Neuronal stem cell (in vitro differentiated cells): ENCODE data around the gene TIGD1.

Experiments
- DNase-seq: peaks from one replicate; pipeline ENCODE4 v3.0.0-alpha.2; 2013; ENCODE audit warnings: low spot score
- H2AFZ ChIP-seq: one replicate; pipeline ENCODE4 v1.6.1; 2013; ENCODE audit warnings: mild to moderate bottlenecking, low read length, inconsistent platforms
- H2AK5ac ChIP-seq: 2 replicates; pipeline ENCODE4 v1.6.1; 2013; ENCODE audit warnings: low read depth, mild to moderate bottlenecking, inconsistent platforms, low read length, moderate library complexity, mixed read lengths
- H2BK120ac ChIP-seq: 2 replicates; pipeline ENCODE4 v1.6.1; 2013; ENCODE audit warnings: low read depth, mild to moderate bottlenecking, inconsistent platforms, low read length, moderate library complexity, mixed read lengths
- H2BK12ac ChIP-seq: one replicate; pipeline ENCODE4 v1.6.1; 2013; ENCODE audit warnings: low read length, inconsistent platforms
- H2BK15ac ChIP-seq: 2 replicates; pipeline ENCODE4 v1.6.1; 2013; ENCODE audit warnings: mild to moderate bottlenecking, low read length, inconsistent platforms, mixed read lengths
- H2BK5ac ChIP-seq: one replicate; pipeline ENCODE4 v1.6.1; 2013; ENCODE audit warnings: inconsistent platforms, mild to moderate bottlenecking, low read length, moderate library complexity
- H3K14ac ChIP-seq: one replicate; pipeline ENCODE4 v1.6.1; 2013; ENCODE audit warnings: low read length, inconsistent platforms
- H3K18ac ChIP-seq: 2 replicates; pipeline ENCODE4 v1.6.1; 2013; ENCODE audit warnings: low read length, inconsistent platforms
- H3K23ac ChIP-seq: 2 replicates; pipeline ENCODE4 v1.6.1; 2013; ENCODE audit warnings: low read depth, mild to moderate bottlenecking, mixed read lengths, low read length, inconsistent platforms; ENCODE audit not compliant: poor library complexity
- H3K27ac ChIP-seq: replicated peaks from 3 replicates; pipeline ENCODE4 v1.5.1; 2013; ENCODE audit warnings: low read length, inconsistent platforms
- H3K27me3 ChIP-seq, 3 experiments: 2 replicates each; pipeline ENCODE4 v1.6.1; 2013; ENCODE audit warnings: low read length in 3 of 3, mild to moderate bottlenecking in 2 of 3, inconsistent platforms in 1 of 3, low read depth in 1 of 3, mixed read lengths in 1 of 3, moderate library complexity in 1 of 3; ENCODE audit not compliant: control insufficient read depth in 3 of 3, insufficient read depth in 3 of 3
- H3K36me3 ChIP-seq, 2 donors: replicated peaks in 1 of 2; 2 replicates each; pipeline ENCODE4 v1.6.1; 2013; ENCODE audit warnings: low read length in 2 of 2; ENCODE audit not compliant: control insufficient read depth in 2 of 2, insufficient read depth in 2 of 2
- H3K4ac ChIP-seq: 2 replicates; pipeline ENCODE4 v1.6.1; 2013; ENCODE audit warnings: inconsistent platforms, mild to moderate bottlenecking, low read length, moderate library complexity
- H3K4me1 ChIP-seq, 2 donors: 1 replicate in 1 of 2; 2 replicates in 1 of 2; pipeline ENCODE4 v1.6.1; 2013; ENCODE audit warnings: low read length in 2 of 2, low read depth in 1 of 2; ENCODE audit not compliant: control insufficient read depth in 2 of 2, insufficient read depth in 1 of 2
- H3K4me2 ChIP-seq: one replicate; pipeline ENCODE4 v1.6.1; 2013; ENCODE audit warnings: mild to moderate bottlenecking, low read length, inconsistent platforms; ENCODE audit not compliant: insufficient read depth, poor library complexity, severe bottlenecking
- H3K4me3 ChIP-seq, 2 donors: 2 replicates each; pipeline ENCODE4 v1.5.1; 2013; ENCODE audit warnings: low read length in 2 of 2, mild to moderate bottlenecking in 2 of 2, inconsistent platforms in 1 of 2, moderate library complexity in 1 of 2
- H3K79me1 ChIP-seq: one replicate; pipeline ENCODE4 v1.6.1; 2013; ENCODE audit warnings: low read depth, mild to moderate bottlenecking, inconsistent platforms, low read length, moderate library complexity
- H3K9ac ChIP-seq: one replicate; pipeline ENCODE4 v1.6.1; 2013; ENCODE audit warnings: mild to moderate bottlenecking, low read depth, low read length, inconsistent platforms; ENCODE audit not compliant: poor library complexity
- H3K9me3 ChIP-seq, 2 donors: replicated peaks in 1 of 2; 2 replicates each; pipeline versions ENCODE3 to v1.6.1; 2013; ENCODE audit warnings: low read length in 2 of 2, mild to moderate bottlenecking in 2 of 2, inconsistent platforms in 1 of 2, low read depth in 1 of 2, mixed read lengths in 1 of 2, moderate library complexity in 1 of 2; ENCODE audit not compliant: control insufficient read depth in 2 of 2, insufficient read depth in 1 of 2
- H4K8ac ChIP-seq: one replicate; pipeline ENCODE4 v1.6.1; 2013; ENCODE audit warnings: low read depth, mild to moderate bottlenecking, inconsistent platforms, low read length, moderate library complexity
- H4K91ac ChIP-seq: one replicate; pipeline ENCODE4 v1.6.1; 2013; ENCODE audit warnings: low read length, low read depth, mild to moderate bottlenecking, inconsistent platforms; ENCODE audit not compliant: poor library complexity
- WGBS, 2 donors: extraction: QIAGEN DNeasy Blood & Tissue Kit; methylation state at CpG; one replicate each; pipeline ENCODE4 v1.1.7; 2013; ENCODE audit warnings: missing lambda C conversion rate in 2 of 2, mixed read lengths in 1 of 2; ENCODE audit not compliant: insufficient read length in 2 of 2, insufficient replicate concordance in 1 of 2; ENCODE audit errors: extremely low coverage in 2 of 2; 5-methylcytosine and 5-hydroxymethylcytosine counted together

The TIGD1 gene

DNA sequence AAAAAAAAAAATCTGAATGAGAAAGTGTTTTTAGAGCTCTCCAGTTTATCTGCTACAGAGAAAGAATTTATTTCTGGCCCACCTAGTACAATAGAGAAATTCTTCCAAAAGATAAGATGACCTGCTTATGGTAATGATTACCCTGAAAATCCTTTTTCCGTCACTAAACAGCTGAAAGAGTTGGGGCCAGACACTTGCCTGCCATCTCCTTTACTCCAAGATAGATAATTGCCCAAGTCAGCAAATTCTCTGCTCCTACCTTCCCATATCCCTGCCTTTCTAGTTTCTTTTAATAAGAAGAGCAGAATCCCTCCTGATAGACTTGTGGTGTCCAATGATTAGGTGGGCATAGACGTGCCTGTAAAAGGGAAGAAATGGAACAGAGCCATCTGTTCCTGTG lies 28.3 kb upstream of the TIGD1 start:
- no peak for DNase-seq
- H3K79me1 ChIP-seq, result no peaks in the 10 kb centered on the region
- H2AK5ac ChIP-seq, result no peak overlapping the region
- peaks cover 4 to 14% of the 10 kb centered on the region in 2 donors for H3K4me1 ChIP-seq
- H2BK12ac ChIP-seq, result no peak overlapping the region
- no peak overlapping the region for H4K91ac ChIP-seq
- H3K27ac ChIP-seq, result no peak overlapping the region
- no peak overlapping the region for H4K8ac ChIP-seq
- H3K14ac ChIP-seq, result no peak overlapping the region
- peaks cover 20 to 93% of the 10 kb centered on the region in 2 donors for H3K36me3 ChIP-seq
- no CpG with 5 or more reads among the region's 2 CpGs for WGBS, 2 donors
- no peak overlapping the region for H3K4ac ChIP-seq
- H3K4me3 ChIP-seq, result no peak overlapping the region
- no peak overlapping the region for H3K23ac ChIP-seq
- no peak overlapping the region for H3K18ac ChIP-seq
- no peak overlapping the region for H3K9ac ChIP-seq
- no peak overlapping the region for H2BK15ac ChIP-seq
- no peak overlapping the region for H3K4me2 ChIP-seq
- no peaks in the 10 kb centered on the region for H3K27me3 ChIP-seq
- no peak overlapping the region for H2AFZ ChIP-seq
- H2BK120ac ChIP-seq, result no peak overlapping the region
- H3K9me3 ChIP-seq, result no peaks in the 10 kb centered on the region
- no peak overlapping the region for H2BK5ac ChIP-seq

DNA sequence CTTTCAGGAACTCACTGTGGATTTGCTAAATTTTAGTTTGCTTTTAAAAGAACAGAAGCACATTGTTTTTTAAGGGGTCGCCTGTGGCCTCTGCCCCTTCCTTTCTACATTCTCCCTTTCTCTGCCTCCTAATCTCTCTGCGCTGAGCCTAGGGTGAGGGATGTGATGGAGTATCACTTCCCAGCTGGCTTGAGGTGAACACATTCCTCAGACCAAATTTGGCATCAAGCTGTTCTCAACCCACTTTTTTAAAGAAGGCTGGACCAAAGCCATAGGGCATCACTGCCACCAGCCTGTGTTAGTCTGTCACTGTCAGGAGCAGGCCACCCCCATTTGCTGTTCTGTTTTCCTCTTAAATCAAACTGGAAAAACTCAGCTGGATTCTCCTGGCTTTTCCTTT lies 27.5 kb upstream of the TIGD1 start:
- no peaks in the 10 kb centered on the region for H3K79me1 ChIP-seq
- WGBS, 2 donors, result no CpG with 5 or more reads among the region's 2 CpGs
- H2AK5ac ChIP-seq, result no peak overlapping the region
- no peak overlapping the region for H4K8ac ChIP-seq
- no peak overlapping the region for H3K23ac ChIP-seq
- H2BK5ac ChIP-seq, result no peak overlapping the region
- no peak overlapping the region for H2BK15ac ChIP-seq
- no peak overlapping the region for H2AFZ ChIP-seq
- no peak overlapping the region for H3K4ac ChIP-seq
- peaks cover 4 to 14% of the 10 kb centered on the region in 2 donors for H3K4me1 ChIP-seq
- no peak overlapping the region for H3K18ac ChIP-seq
- no peak overlapping the region for H4K91ac ChIP-seq
- H2BK120ac ChIP-seq, result no peak overlapping the region
- peak; percentile 20 for DNase-seq
- no peak overlapping the region for H3K4me3 ChIP-seq
- H3K27ac ChIP-seq, result peak overlapping the region; percentile 27
- no peak overlapping the region for H3K9ac ChIP-seq
- no peak overlapping the region for H3K4me2 ChIP-seq
- H2BK12ac ChIP-seq, result no peak overlapping the region
- H3K14ac ChIP-seq, result no peak overlapping the region
- H3K36me3 ChIP-seq, result peaks cover 18 to 93% of the 10 kb centered on the region in 2 donors
- no peaks in the 10 kb centered on the region for H3K27me3 ChIP-seq
- H3K9me3 ChIP-seq, result no peaks in the 10 kb centered on the region

- no CpG with 5 or more reads among the region's 2 CpGs for WGBS, 2 donors
- no peak for DNase-seq
These were observed 26.6 kb upstream of the TIGD1 start for GRCh38 chr2:232576995-232577394.

GRCh38 chr2:232575404-232575746 lies 25.0 kb upstream of the TIGD1 start:
- Histone ChIP-seq H2AK5ac (no peak overlapping the region), H3K4me3 (no peak overlapping the region), H2BK120ac (no peak overlapping the region), H3K4me2 (no peak overlapping the region), H3K4ac (no peak overlapping the region), H3K23ac (no peak overlapping the region), H3K9ac (no peak overlapping the region), H3K18ac (no peak overlapping the region), H3K27me3 (no peaks in the 10 kb centered on the region), H3K27ac (no peak overlapping the region), H3K79me1 (no peaks in the 10 kb centered on the region), H4K8ac (no peak overlapping the region), H4K91ac (no peak overlapping the region), H2BK5ac (no peak overlapping the region), H3K36me3 (peaks cover 14 to 92% of the 10 kb centered on the region in 2 donors), H2AFZ (no peak overlapping the region), H2BK15ac (no peak overlapping the region), H3K14ac (no peak overlapping the region), H3K9me3 (no peaks in the 10 kb centered on the region), H3K4me1 (peaks cover 4 to 16% of the 10 kb centered on the region in 2 donors), H2BK12ac (no peak overlapping the region)
- DNase-seq, result no peak
- no CpG with 5 or more reads among the region's 1 CpG for WGBS, 2 donors

More at GRCh38 chr2:232576995-232577394, 26.6 kb upstream of the TIGD1 start:
- H2BK15ac ChIP-seq, result no peak overlapping the region
- no peaks in the 10 kb centered on the region for H3K79me1 ChIP-seq
- no peaks in the 10 kb centered on the region for H3K9me3 ChIP-seq
- H4K8ac ChIP-seq, result no peak overlapping the region
- H3K36me3 ChIP-seq, result peaks cover 15 to 92% of the 10 kb centered on the region in 2 donors
- no peaks in the 10 kb centered on the region for H3K27me3 ChIP-seq
- no peak overlapping the region for H3K4ac ChIP-seq
- H2AK5ac ChIP-seq, result no peak overlapping the region
- H3K23ac ChIP-seq, result no peak overlapping the region
- H2BK120ac ChIP-seq, result no peak overlapping the region
- no peak overlapping the region for H3K4me3 ChIP-seq
- H3K18ac ChIP-seq, result no peak overlapping the region
- H3K27ac ChIP-seq, result no peak overlapping the region
- H3K4me1 ChIP-seq, result peaks cover 4 to 14% of the 10 kb centered on the region in 2 donors
- H3K9ac ChIP-seq, result no peak overlapping the region
- no peak overlapping the region for H3K4me2 ChIP-seq
- no peak overlapping the region for H2AFZ ChIP-seq
- no peak overlapping the region for H3K14ac ChIP-seq
- H2BK12ac ChIP-seq, result no peak overlapping the region
- no peak overlapping the region for H4K91ac ChIP-seq
- no peak overlapping the region for H2BK5ac ChIP-seq
